ENCODE data around the gene LRP1B. TPM values are rescaled to one million over a fixed set of nuclear protein-coding genes. Genes with fewer than 3 reads are reported as not detected.

LRP1B gene
- total RNA-seq, 1 donor from 2014 or later: not detected

- no peak overlapping the region for H3K27ac Mint-ChIP-seq
- no peak for DNase-seq
- H3K4me3 Mint-ChIP-seq: no peak overlapping the region
- intact Hi-C loops (cut with micrococcal nuclease): no loop called here
- no peak for TF ChIP-seq CTCF (IDR thresholded peaks at IDR 0.05)
- no peaks in the 10 kb centered on the region for H3K27me3 Mint-ChIP-seq
- H3K9me3 Mint-ChIP-seq: peaks cover 3% of the 10 kb centered on the region
- no peaks in the 10 kb centered on the region for H3K4me1 Mint-ChIP-seq
- H3K36me3 Mint-ChIP-seq (ENCODE audit: low read depth): no peaks in the 10 kb centered on the region
- no peak for ATAC-seq (ENCODE audit: low read depth)
- ChIA-PET POLR2A (no interaction called here), CTCF (no interaction called here)
Measured at GRCh38 chr2:140624200-140624599, 1506.6 kb downstream of the LRP1B start.

DNA sequence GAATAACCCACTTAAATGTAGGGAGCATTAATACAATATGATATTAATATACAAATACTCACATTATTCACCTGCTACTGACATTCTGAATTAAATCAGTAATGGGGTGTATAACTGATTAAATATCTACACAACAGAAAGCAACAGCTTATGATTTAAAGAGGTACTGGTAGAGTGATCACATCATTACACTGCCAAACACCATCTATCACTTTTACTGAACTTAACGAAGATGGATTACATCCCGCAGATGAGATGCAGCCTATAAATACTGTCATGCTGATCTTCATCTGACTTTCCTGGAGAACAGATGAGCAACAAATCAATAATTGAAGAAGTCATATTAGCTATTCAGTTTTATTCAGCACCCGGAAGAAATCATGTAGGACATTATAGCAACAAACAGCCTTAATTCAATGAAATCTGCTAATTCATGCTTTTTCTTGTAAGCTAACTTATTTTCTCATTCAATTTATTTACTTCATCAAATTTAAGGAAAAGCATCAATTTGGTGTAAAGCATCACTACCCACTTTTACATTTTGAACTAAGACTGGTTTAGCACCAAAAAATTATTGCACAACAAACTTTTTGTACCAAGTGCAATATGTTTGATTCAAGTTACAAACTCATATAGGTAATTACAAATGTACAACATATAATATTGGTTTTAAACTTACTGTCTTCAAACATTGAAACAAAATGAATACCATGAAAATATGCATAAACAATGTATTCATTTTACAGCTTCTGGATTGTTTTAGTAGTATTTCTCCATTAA is 1509.0 kb downstream of the LRP1B start:
- Mint-ChIP-seq H3K4me1 (no peaks in the 10 kb centered on the region), H3K9me3 (peaks cover 5% of the 10 kb centered on the region), H3K36me3 (ENCODE audit: low read depth) (no peaks in the 10 kb centered on the region), H3K4me3 (no peak overlapping the region), H3K27me3 (no peaks in the 10 kb centered on the region), H3K27ac (no peak overlapping the region)
- no peak for TF ChIP-seq CTCF (IDR thresholded peaks at IDR 0.05)
- ATAC-seq (ENCODE audit: low read depth) (no peak), DNase-seq (no peak)
- intact Hi-C loops (cut with micrococcal nuclease): no loop called here
- ChIA-PET CTCF (no interaction called here), POLR2A (no interaction called here)

DNA sequence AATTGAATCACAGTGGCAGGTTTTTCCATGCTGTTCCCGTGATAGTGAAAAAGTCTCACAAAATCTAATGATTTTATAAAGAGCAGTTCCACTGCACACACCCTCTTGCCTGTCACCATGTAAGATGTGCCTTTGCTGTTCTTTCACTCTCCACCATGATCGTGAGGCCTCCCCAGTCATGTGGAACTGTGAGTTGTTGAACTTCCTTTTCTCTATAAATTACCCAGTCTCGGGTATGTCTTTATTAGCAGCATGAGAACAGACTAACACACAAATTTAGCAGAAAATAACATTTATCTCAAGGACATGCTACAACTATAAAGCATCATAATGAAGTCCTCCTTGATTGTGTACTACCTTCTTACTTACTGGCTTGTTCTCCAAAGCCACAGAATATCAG is 1526.0 kb downstream of the LRP1B start:
- Mint-ChIP-seq H3K27me3 (no peaks in the 10 kb centered on the region), H3K36me3 (ENCODE audit: low read depth) (no peaks in the 10 kb centered on the region), H3K9me3 (no peaks in the 10 kb centered on the region), H3K4me3 (no peak overlapping the region), H3K27ac (no peak overlapping the region), H3K4me1 (no peaks in the 10 kb centered on the region)
- ChIA-PET POLR2A (no interaction called here), CTCF (no interaction called here)
- intact Hi-C loops (cut with micrococcal nuclease): no loop called here
- ATAC-seq (ENCODE audit: low read depth): no peak
- DNase-seq: no peak
- no peak for TF ChIP-seq CTCF (IDR thresholded peaks at IDR 0.05)

- TF ChIP-seq CTCF (IDR thresholded peaks at IDR 0.05): no peak
- no peaks in the 10 kb centered on the region for H3K27me3 Mint-ChIP-seq
- intact Hi-C loops (cut with micrococcal nuclease): no loop called here
- ChIA-PET POLR2A (no interaction called here), CTCF (no interaction called here)
- no peak overlapping the region for H3K27ac Mint-ChIP-seq
- H3K4me3 Mint-ChIP-seq: no peak overlapping the region
- no peaks in the 10 kb centered on the region for H3K4me1 Mint-ChIP-seq
- DNase-seq: no peak
- H3K36me3 Mint-ChIP-seq (ENCODE audit: low read depth): no peaks in the 10 kb centered on the region
- no peaks in the 10 kb centered on the region for H3K9me3 Mint-ChIP-seq
- ATAC-seq (ENCODE audit: low read depth): no peak
Measured at GRCh38 chr2:140604096-140604495, 1526.7 kb downstream of the LRP1B start.

DNA sequence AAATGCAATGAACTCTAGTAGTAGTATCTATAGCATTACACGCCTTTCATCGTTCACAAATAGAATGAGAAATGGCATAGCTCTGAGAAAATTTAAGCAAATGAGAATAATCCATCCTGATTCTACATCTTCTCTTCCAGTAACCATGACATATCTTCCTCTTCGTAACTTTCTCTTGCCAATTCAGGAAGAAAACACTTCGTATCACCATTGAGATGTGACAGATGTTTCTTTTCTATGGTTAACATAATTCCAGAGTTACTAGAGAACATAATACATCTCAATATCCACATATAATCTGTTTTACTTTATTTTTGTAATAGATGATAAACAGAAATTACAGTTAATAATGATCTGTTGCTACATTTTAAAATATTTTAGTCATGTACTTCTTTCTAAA is 1527.4 kb downstream of the LRP1B start:
- no peak for ATAC-seq (ENCODE audit: low read depth)
- Mint-ChIP-seq H3K27me3 (no peaks in the 10 kb centered on the region), H3K36me3 (ENCODE audit: low read depth) (no peaks in the 10 kb centered on the region), H3K27ac (no peak overlapping the region), H3K4me1 (no peaks in the 10 kb centered on the region), H3K4me3 (no peak overlapping the region), H3K9me3 (no peaks in the 10 kb centered on the region)
- CTCF ChIA-PET: no interaction called here
- DNase-seq: no peak
- TF ChIP-seq CTCF (IDR thresholded peaks at IDR 0.05): no peak
- POLR2A ChIA-PET: no interaction called here
- intact Hi-C loops (cut with micrococcal nuclease): no loop called here

All from activated B cell treated with CpG ODN at 0.5 μM for 24 hours (primary cell).